ENCODE measurements around the gene GPR25. TPM values are rescaled to one million over a fixed set of nuclear protein-coding genes. Genes with fewer than 3 reads are reported as not detected.

GPR25 gene
- total RNA-seq, 4 donors from 2014 or later, result 0.24 TPM; not detected in 3

DNA sequence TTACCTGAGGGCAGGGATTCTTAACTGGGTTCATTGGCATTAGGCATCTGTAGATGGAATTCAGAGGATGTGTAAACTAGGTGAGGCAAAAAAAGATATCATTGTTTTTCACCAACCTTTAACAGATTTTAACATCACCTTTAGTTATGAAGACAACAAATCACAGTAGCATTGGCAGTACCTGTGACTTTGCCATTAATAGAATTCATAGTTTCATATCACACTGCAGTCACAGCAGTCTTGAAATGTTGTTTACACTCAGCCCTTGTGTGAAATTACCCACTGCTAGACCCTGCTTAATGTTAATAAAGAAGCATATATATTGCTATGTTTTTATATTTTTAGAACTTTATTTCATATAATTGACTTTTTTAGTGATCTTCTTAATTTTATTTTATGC, 20.2 kb downstream of the GPR25 start:
- no peak for TF ChIP-seq POLR2A (IDR thresholded peaks at IDR 0.05)
- TF ChIP-seq, protein P1, sequence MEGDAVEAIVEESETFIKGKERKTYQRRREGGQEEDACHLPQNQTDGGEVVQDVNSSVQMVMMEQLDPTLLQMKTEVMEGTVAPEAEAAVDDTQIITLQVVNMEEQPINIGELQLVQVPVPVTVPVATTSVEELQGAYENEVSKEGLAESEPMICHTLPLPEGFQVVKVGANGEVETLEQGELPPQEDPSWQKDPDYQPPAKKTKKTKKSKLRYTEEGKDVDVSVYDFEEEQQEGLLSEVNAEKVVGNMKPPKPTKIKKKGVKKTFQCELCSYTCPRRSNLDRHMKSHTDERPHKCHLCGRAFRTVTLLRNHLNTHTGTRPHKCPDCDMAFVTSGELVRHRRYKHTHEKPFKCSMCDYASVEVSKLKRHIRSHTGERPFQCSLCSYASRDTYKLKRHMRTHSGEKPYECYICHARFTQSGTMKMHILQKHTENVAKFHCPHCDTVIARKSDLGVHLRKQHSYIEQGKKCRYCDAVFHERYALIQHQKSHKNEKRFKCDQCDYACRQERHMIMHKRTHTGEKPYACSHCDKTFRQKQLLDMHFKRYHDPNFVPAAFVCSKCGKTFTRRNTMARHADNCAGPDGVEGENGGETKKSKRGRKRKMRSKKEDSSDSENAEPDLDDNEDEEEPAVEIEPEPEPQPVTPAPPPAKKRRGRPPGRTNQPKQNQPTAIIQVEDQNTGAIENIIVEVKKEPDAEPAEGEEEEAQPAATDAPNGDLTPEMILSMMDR (IDR thresholded peaks at IDR 0.05 in 4 of 5, conservative IDR thresholded peaks at IDR 0.05 in 1 of 5), result no peak
- H3K27me3 ChIP-seq, result peaks cover 25 to 37% (median 29%) of the 10 kb centered on the region in 3 donors
- H3K4me1 ChIP-seq, result peaks cover 0 to 10% of the 10 kb centered on the region in 2 donors
- ATAC-seq (no peak), DNase-seq (no peak)
- H3K36me3 ChIP-seq, result no peaks in the 10 kb centered on the region
- H3K4me3 ChIP-seq, result no peak overlapping the region
- intact Hi-C loops (cut with DNase I; ENCODE audit: low total_unique reads), result no loop called here
- H3K27ac ChIP-seq, result no peak overlapping the region
- in situ Hi-C loops (cut with MboI; ENCODE audit: low sequenced_read_pairs in 4 of 4), result no loop called here
- no peaks in the 10 kb centered on the region for H3K9me3 ChIP-seq

DNA sequence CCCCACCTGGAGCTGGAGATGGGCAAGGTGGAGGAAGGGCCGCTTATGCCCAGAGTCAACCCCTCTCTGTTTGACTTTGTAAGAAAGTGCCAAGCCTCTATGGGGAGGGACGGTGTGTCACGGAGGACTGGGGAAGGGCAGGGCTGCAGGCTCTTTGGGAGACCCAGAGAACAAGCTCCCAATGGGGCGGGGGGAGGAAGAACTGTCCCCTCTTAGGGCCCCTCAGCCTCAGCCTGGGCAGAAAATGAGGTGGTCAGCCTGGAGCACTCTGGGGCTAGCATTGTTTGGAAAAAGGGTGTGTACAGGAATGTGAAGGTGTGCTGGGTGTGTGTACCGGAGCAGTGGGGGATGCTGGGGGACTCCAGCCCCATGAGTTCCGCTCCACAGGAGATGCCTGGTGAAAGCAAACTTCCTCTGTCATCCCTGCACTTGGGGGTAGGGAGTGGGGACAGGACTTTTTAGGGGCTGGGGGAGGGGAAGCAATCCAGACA, 20.7 kb downstream of the GPR25 start:
- Histone ChIP-seq H3K27ac (no peak overlapping the region), H3K4me1 (peaks cover 0 to 10% of the 10 kb centered on the region in 2 donors), H3K4me3 (no peak overlapping the region), H3K9me3 (no peaks in the 10 kb centered on the region), H3K27me3 (peaks cover 25 to 37% (median 29%) of the 10 kb centered on the region in 3 donors), H3K36me3 (no peaks in the 10 kb centered on the region)
- ATAC-seq (no peak), DNase-seq (no peak)
- intact Hi-C loops (cut with DNase I; ENCODE audit: low total_unique reads), result no loop called here
- no peak for TF ChIP-seq POLR2A (IDR thresholded peaks at IDR 0.05)
- TF ChIP-seq, protein P1 (IDR thresholded peaks at IDR 0.05 in 4 of 5, conservative IDR thresholded peaks at IDR 0.05 in 1 of 5), result no peak
- in situ Hi-C loops (cut with MboI; ENCODE audit: low sequenced_read_pairs in 4 of 4), result no loop called here

DNA sequence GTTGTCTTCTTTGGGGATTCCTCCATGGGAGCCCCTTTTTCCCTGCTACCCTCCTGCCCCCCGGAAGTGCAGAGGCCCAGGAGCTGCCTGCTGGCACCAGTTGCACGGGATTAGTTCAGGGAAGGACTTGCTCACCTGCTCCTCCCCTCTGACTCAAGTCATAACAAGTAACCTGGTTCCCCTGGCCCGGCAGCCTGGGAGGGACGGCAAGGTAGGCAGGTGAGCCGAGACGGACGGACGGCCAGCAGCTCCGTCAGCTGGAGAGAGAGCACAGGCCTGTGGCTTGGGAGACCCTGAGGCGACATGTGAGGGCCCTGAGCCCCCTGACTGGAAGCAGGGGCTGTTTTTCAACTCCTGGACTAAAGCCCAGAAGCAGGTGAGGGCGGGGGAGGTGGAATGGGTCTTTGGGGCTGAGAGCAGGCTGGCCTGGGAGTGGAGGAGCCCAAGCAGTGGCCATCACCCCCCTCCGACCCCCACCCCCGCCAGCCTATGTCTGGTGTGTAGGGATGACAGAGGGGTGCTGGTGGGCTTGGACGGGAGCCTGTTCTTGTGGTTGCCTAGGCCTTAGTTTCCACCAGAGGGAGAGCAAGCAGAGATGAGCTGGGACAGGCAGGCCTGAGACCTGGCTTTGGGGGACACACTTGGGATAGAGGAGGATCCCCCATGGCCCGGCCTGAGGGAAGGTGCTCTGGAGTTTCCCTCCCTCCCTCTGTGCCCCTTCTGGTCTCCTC, 22.1 kb downstream of the GPR25 start, which contains the start of gene INAVA:
Gene INAVA (plus strand): TSS at position 189 of the 731 bp plus-strand sequence. CDS start 3,501 bp downstream, outside the sequence.
- Histone ChIP-seq H3K9me3 (no peaks in the 10 kb centered on the region), H3K4me1 (peaks cover 0 to 10% of the 10 kb centered on the region in 2 donors), H3K27me3 (peaks cover 21 to 33% (median 26%) of the 10 kb centered on the region in 3 donors), H3K36me3 (no peaks in the 10 kb centered on the region), H3K4me3 (no peak within 1 kb of the TSS), H3K27ac (no peak within 1 kb of the TSS)
- TF ChIP-seq POLR2A (IDR thresholded peaks at IDR 0.05), result no peak
- TF ChIP-seq, protein P1 (IDR thresholded peaks at IDR 0.05 in 4 of 5, conservative IDR thresholded peaks at IDR 0.05 in 1 of 5), result no peak
- in situ Hi-C loops (cut with MboI; ENCODE audit: low sequenced_read_pairs in 4 of 4), result no loop called here
- ATAC-seq (no peak), DNase-seq (no peak)
- intact Hi-C loops (cut with DNase I; ENCODE audit: low total_unique reads), result no loop called here

DNA sequence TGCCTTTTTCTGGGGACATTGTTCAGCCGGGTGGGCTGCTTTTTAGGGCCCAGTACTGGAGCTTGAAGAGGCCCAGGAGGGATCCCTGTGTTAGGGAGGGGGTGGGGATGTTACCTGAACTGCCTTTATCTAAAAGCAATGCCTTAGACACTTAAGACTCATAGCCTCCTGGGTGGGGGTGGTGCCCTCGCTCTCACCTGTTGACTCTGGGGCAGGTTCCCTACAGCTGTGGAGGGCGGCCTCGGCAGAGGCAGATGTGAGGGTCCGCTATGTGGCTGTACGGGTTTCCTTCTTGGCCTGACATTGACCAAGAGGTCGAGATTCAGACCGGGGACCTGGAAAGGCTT, 22.6 kb downstream of the GPR25 start:
- ATAC-seq (no peak), DNase-seq (no peak)
- Histone ChIP-seq H3K4me3 (no peak overlapping the region), H3K9me3 (no peaks in the 10 kb centered on the region), H3K27ac (no peak overlapping the region), H3K27me3 (peaks cover 16 to 28% (median 21%) of the 10 kb centered on the region in 3 donors), H3K36me3 (no peaks in the 10 kb centered on the region), H3K4me1 (peaks cover 0 to 10% of the 10 kb centered on the region in 2 donors)
- intact Hi-C loops (cut with DNase I; ENCODE audit: low total_unique reads), result no loop called here
- in situ Hi-C loops (cut with MboI; ENCODE audit: low sequenced_read_pairs in 4 of 4), result no loop called here
- no peak for TF ChIP-seq POLR2A (IDR thresholded peaks at IDR 0.05)
- TF ChIP-seq, protein P1 (IDR thresholded peaks at IDR 0.05 in 4 of 5, conservative IDR thresholded peaks at IDR 0.05 in 1 of 5), result no peak

Data from gastrocnemius medialis (tissue), 4 donors.